NOMO-1 (cell line): Measurements from ENCODE around the gene HMX2.
A peak's percentile ranks its signal among the peaks of the same experiment; 100 is the strongest.

Experiments used
- DNase-seq, 2 experiments: peaks; one replicate each; lab custom pipeline; 2025; ENCODE audit not compliant: unreplicated experiment in 2 of 2; lab: John Stamatoyannopoulos, UW

Gene HMX2

GRCh38 chr10:123147635-123148413 is at the start of gene HMX2:
Gene HMX2 (plus strand): TSS chr10:123148136. CDS start chr10:123148379, 243 bp downstream.
- DNase-seq, result no peak

- no peak for DNase-seq
These were observed 47.7 kb upstream of the HMX2 start for GRCh38 chr10:123100030-123100762.

- DNase-seq, result no peak
These were observed 46.1 kb upstream of the HMX2 start for GRCh38 chr10:123101872-123102271.

- no peak for DNase-seq
These were observed 45.3 kb upstream of the HMX2 start for GRCh38 chr10:123102673-123103072.

- DNase-seq, result no peak
These were observed 44.0 kb upstream of the HMX2 start for GRCh38 chr10:123103944-123104343.

GRCh38 chr10:123109466-123109865 is 38.5 kb upstream of the HMX2 start:
- DNase-seq, result no peak

GRCh38 chr10:123117644-123118417 is 30.1 kb upstream of the HMX2 start:
- DNase-seq, result no peak

- DNase-seq, result no peak
These were observed 28.9 kb upstream of the HMX2 start for GRCh38 chr10:123119081-123119480.

- no peak for DNase-seq
These were observed 21.7 kb upstream of the HMX2 start for GRCh38 chr10:123126246-123126645.

- no peak for DNase-seq
These were observed 18.2 kb upstream of the HMX2 start for GRCh38 chr10:123129618-123130271.

GRCh38 chr10:123132576-123133477 is 15.1 kb upstream of the HMX2 start:
- DNase-seq, result peak; percentile 82 to 88

GRCh38 chr10:123133541-123134342 is 14.2 kb upstream of the HMX2 start:
- no peak for DNase-seq

- DNase-seq, result no peak
These were observed 13.5 kb upstream of the HMX2 start for GRCh38 chr10:123134343-123134914.

- no peak for DNase-seq
These were observed 13.0 kb upstream of the HMX2 start for GRCh38 chr10:123134915-123135414.

- DNase-seq, result no peak
These were observed 12.4 kb upstream of the HMX2 start, which contains the start of gene HMX3 for GRCh38 chr10:123135415-123136141. Gene HMX3 (plus strand): TSS chr10:123135970. CDS start chr10:123136051, 81 bp downstream.

- no peak for DNase-seq
These were observed 11.6 kb upstream of the HMX2 start for GRCh38 chr10:123136221-123136805.
